Suprapubic skin (tissue), 3 donors: ENCODE results near the gene GGACT.

Source experiments
- CTCF ChIP-seq, 2 donors: fragments of 200-600 bp in 1 of 2; fragments of 450-650 bp in 1 of 2; sonication (generic) in 1 of 2; IDR thresholded peaks; one replicate each; pipeline ENCODE4 v1.5.1; 2016 to 2019; ENCODE audit warnings: antibody characterized with exemption in 2 of 2, mild to moderate bottlenecking in 1 of 2, moderate library complexity in 1 of 2
- POLR2A ChIP-seq, 2 donors: fragments of 450-650 bp; IDR thresholded peaks; one replicate each; pipeline ENCODE4 v1.6.1; 2017; ENCODE audit warnings: antibody characterized with exemption in 2 of 2, mild to moderate bottlenecking in 2 of 2, moderate library complexity in 2 of 2

- TF ChIP-seq CTCF (IDR thresholded peaks at IDR 0.05) (no peak), POLR2A (IDR thresholded peaks at IDR 0.05) (no peak)
These were observed 54.3 kb downstream of the GGACT start for GRCh38 chr13:100534147-100534843.
